Mesendoderm (in vitro differentiated cells): Measurements from ENCODE around the gene GNG14. TPM values are rescaled to one million over a fixed set of nuclear protein-coding genes. Genes with fewer than 3 reads are reported as not detected.

Experiments used
- DNase-seq: peaks from one replicate; pipeline ENCODE4 v3.0.0; 2013
- H2AK5ac ChIP-seq: 2 replicates; pipeline ENCODE4 v1.6.1; 2013; ENCODE audit warnings: low read length, inconsistent platforms
- H2BK120ac ChIP-seq: 2 replicates; pipeline ENCODE4 v1.6.1; 2013; ENCODE audit warnings: low read depth, mild to moderate bottlenecking, low read length, moderate library complexity, mixed read lengths
- H2BK15ac ChIP-seq: replicated peaks from 2 replicates; pipeline ENCODE4 v1.6.1; 2013; ENCODE audit warnings: low read depth, mild to moderate bottlenecking, moderate library complexity
- H2BK5ac ChIP-seq: 2 replicates; pipeline ENCODE4 v1.6.1; 2013; ENCODE audit warnings: low read length, inconsistent platforms
- H3K18ac ChIP-seq: 2 replicates; pipeline ENCODE4 v1.6.1; 2013; ENCODE audit warnings: mild to moderate bottlenecking, low read length, mixed read lengths
- H3K23ac ChIP-seq: one replicate; pipeline ENCODE4 v1.6.1; 2013; ENCODE audit warnings: low read length
- H3K27ac ChIP-seq: 2 replicates; pipeline ENCODE4 v1.5.1; 2013; ENCODE audit warnings: low read depth, mild to moderate bottlenecking, inconsistent platforms, low read length, moderate library complexity
- H3K27me3 ChIP-seq: 2 replicates; pipeline ENCODE4 v1.6.1; 2013; ENCODE audit warnings: low read length, control low read depth, mild to moderate bottlenecking, inconsistent platforms; ENCODE audit not compliant: insufficient read depth, poor library complexity
- H3K36me3 ChIP-seq: 2 replicates; pipeline ENCODE4 v1.6.1; 2013; ENCODE audit warnings: low read length, inconsistent platforms; ENCODE audit not compliant: control insufficient read depth, insufficient read depth
- H3K4ac ChIP-seq: one replicate; pipeline ENCODE4 v1.6.1; 2013; ENCODE audit warnings: low read depth, mild to moderate bottlenecking, low read length, moderate library complexity
- H3K4me1 ChIP-seq: 2 replicates; pipeline ENCODE4 v1.6.1; 2013; ENCODE audit warnings: low read depth, low read length, inconsistent platforms; ENCODE audit not compliant: control insufficient read depth
- H3K4me2 ChIP-seq: 2 replicates; pipeline ENCODE4 v1.6.1; 2013; ENCODE audit warnings: low read length
- H3K4me3 ChIP-seq: 2 replicates; pipeline ENCODE4 v1.5.1; 2013; ENCODE audit warnings: mild to moderate bottlenecking, low read length
- H3K56ac ChIP-seq: one replicate; pipeline ENCODE4 v1.6.1; 2013; ENCODE audit warnings: low read length
- H3K79me1 ChIP-seq: 2 replicates; pipeline ENCODE4 v1.6.1; 2013; ENCODE audit warnings: low read length, inconsistent platforms
- H3K79me2 ChIP-seq: 2 replicates; pipeline ENCODE4 v1.6.1; 2013; ENCODE audit warnings: mild to moderate bottlenecking, low read length; ENCODE audit not compliant: control insufficient read depth, insufficient read depth
- H3K9ac ChIP-seq: 2 replicates; pipeline ENCODE4 v1.6.1; 2013; ENCODE audit warnings: low read length, inconsistent platforms
- H4K5ac ChIP-seq: one replicate; pipeline ENCODE4 v1.6.1; 2013; ENCODE audit warnings: low read length
- H4K8ac ChIP-seq: one replicate; pipeline ENCODE4 v1.6.1; 2013; ENCODE audit warnings: low read depth, mild to moderate bottlenecking, control low read depth, low read length, moderate library complexity
- WGBS: extraction: QIAGEN DNeasy Blood & Tissue Kit; methylation state at CpG from one replicate; pipeline ENCODE4 v1.1.7; 2013; ENCODE audit warnings: low lambda C conversion rate, missing lambda C conversion rate; ENCODE audit not compliant: insufficient coverage; ENCODE audit errors: extremely low coverage; 5-methylcytosine and 5-hydroxymethylcytosine counted together
- polyA plus RNA-seq, 2 experiments: library from polyadenylated mRNA; stranded (reverse); fragments of 200-250 nt; gene quantifications; one replicate each; pipeline ENCODE4 v1.2.3, GENCODE V29; 2013

GNG14 gene
- not detected for polyA plus RNA-seq (2013, experiment 1 of 2)
- not detected for polyA plus RNA-seq (2013, experiment 2 of 2)

DNA sequence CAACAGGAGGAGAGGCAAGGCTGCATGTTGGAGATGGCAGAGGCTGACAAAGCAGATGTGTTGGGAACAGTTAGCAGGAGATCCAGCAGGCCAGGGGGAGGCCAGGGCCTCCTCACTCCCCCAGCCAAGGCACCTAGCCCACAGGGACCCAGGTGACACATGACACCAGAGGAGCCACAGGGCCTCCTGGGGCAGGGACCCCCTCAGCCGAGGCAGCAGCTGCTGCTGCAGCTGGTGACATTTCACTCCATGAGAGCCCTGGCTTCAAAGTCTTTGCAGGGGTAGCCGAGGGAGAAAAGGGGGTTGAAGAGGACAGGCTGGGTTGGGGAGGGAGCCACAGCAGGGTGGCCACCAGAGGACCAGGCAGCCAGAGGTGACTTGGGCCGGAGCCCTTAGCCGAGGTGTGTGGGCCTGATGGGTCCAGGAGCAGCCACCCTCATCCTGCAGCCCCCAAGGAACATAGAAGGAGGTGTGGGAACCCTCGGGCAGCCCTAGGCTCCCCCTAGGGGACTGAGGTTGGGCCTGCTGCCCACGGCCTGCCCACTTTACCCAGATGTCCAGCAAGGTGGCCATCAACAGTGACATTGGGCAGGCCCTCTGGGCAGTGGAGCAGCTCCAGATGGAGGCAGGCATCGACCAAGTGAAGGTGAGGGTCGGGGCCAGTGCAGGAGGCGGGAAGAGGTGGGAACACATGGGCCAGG lies at the start of gene GNG14:
Gene GNG14 (plus strand): TSS at position 503 of the 701 bp plus-strand sequence. CDS start 51 bp downstream, at position 554.
- Histone ChIP-seq H3K27me3 (no peaks in the 10 kb centered on the region), H3K79me2 (no peaks in the 10 kb centered on the region), H2BK15ac (no peak within 1 kb of the TSS), H3K4me2 (no peak within 1 kb of the TSS), H3K18ac (no peak within 1 kb of the TSS), H4K5ac (no peak within 1 kb of the TSS), H3K36me3 (no peaks in the 10 kb centered on the region), H3K4me1 (no peaks in the 10 kb centered on the region), H3K56ac (no peak within 1 kb of the TSS), H3K27ac (no peak within 1 kb of the TSS), H2BK5ac (no peak within 1 kb of the TSS), H4K8ac (no peak within 1 kb of the TSS), H3K79me1 (no peaks in the 10 kb centered on the region), H3K23ac (no peak within 1 kb of the TSS), H2AK5ac (no peak within 1 kb of the TSS), H2BK120ac (no peak within 1 kb of the TSS), H3K4ac (no peak within 1 kb of the TSS), H3K4me3 (no peak within 1 kb of the TSS), H3K9ac (no peak within 1 kb of the TSS)
- WGBS, result no CpG with 5 or more reads among the region's 9 CpGs
- no peak for DNase-seq

DNA sequence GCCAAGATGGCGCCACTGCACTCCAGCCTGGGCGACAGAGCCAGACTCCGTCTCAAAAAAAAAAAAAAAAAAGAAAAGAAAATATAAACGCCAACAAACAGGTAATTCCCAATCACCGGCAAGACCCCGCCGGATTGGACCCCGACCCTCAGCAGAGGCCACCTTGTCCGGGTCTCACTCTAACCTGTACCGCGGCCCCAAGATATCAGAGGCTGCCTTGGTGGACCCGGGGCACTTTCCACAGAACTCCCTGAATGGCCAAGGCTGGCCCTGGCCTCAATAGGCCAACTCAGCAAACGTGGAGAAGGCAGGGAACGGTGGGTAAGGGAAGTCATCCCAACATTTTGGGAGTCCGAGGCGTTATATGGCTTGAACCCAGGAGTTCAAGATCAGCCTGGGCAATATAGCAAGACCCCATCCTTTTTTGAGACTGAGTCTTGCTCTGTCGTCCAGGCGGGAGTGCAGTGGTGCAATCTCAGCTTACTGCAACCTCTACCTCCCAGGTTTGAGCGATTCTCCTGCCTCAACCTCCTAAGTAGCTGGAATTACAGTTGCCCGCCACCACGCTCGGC lies 49.1 kb upstream of the GNG14 start:
- DNase-seq, result no peak
- no peak overlapping the region for H2AK5ac ChIP-seq

GRCh38 chr19:12639901-12640613 lies 47.7 kb upstream of the GNG14 start:
- no peak overlapping the region for H3K4me3 ChIP-seq
- WGBS, result no CpG with 5 or more reads among the region's 39 CpGs

More for the DNA sequence above, 49.1 kb upstream of the GNG14 start:
- Histone ChIP-seq H4K5ac (no peak overlapping the region), H3K23ac (no peak overlapping the region), H3K79me1 (no peaks in the 10 kb centered on the region), H3K4me2 (no peak overlapping the region), H3K27me3 (no peaks in the 10 kb centered on the region), H3K27ac (no peak overlapping the region), H2BK5ac (no peak overlapping the region), H3K9ac (no peak overlapping the region), H2BK15ac (no peak overlapping the region), H3K4me3 (no peak overlapping the region), H3K4me1 (no peaks in the 10 kb centered on the region), H3K18ac (no peak overlapping the region), H4K8ac (no peak overlapping the region), H3K79me2 (no peaks in the 10 kb centered on the region), H3K36me3 (no peaks in the 10 kb centered on the region), H3K56ac (no peak overlapping the region), H2BK120ac (no peak overlapping the region), H3K4ac (no peak overlapping the region)
- WGBS, result no CpG with 5 or more reads among the region's 22 CpGs

GRCh38 chr19:12641456-12641855 lies 46.3 kb upstream of the GNG14 start:
- Histone ChIP-seq H4K5ac (no peak overlapping the region), H2BK5ac (no peak overlapping the region), H3K4me3 (no peak overlapping the region), H3K27ac (no peak overlapping the region), H3K4ac (no peak overlapping the region), H3K9ac (no peak overlapping the region), H2BK120ac (no peak overlapping the region), H3K23ac (no peak overlapping the region), H3K56ac (no peak overlapping the region), H3K79me1 (no peaks in the 10 kb centered on the region), H3K4me1 (no peaks in the 10 kb centered on the region), H3K4me2 (no peak overlapping the region), H3K36me3 (no peaks in the 10 kb centered on the region), H2BK15ac (no peak overlapping the region), H4K8ac (no peak overlapping the region), H3K18ac (no peak overlapping the region), H3K79me2 (no peaks in the 10 kb centered on the region), H2AK5ac (no peak overlapping the region), H3K27me3 (no peaks in the 10 kb centered on the region)
- no CpG with 5 or more reads among the region's 13 CpGs for WGBS
- no peak for DNase-seq

More at GRCh38 chr19:12639901-12640613, 47.7 kb upstream of the GNG14 start:
- Histone ChIP-seq H2BK120ac (no peak overlapping the region), H2AK5ac (no peak overlapping the region), H3K36me3 (no peaks in the 10 kb centered on the region), H4K8ac (no peak overlapping the region), H3K4me1 (no peaks in the 10 kb centered on the region), H3K56ac (peak overlapping the region; percentile 88), H2BK15ac (no peak overlapping the region), H3K79me1 (no peaks in the 10 kb centered on the region), H3K4ac (no peak overlapping the region), H3K79me2 (no peaks in the 10 kb centered on the region), H4K5ac (no peak overlapping the region), H3K9ac (peak overlapping the region; percentile 67), H2BK5ac (no peak overlapping the region), H3K23ac (no peak overlapping the region), H3K18ac (no peak overlapping the region), H3K27ac (no peak overlapping the region), H3K4me2 (peak overlapping the region; percentile 66), H3K27me3 (no peaks in the 10 kb centered on the region)
- peak; percentile 91 for DNase-seq

- H3K9ac ChIP-seq, result no peak overlapping the region
- H3K56ac ChIP-seq, result no peak overlapping the region
- H3K4ac ChIP-seq, result no peak overlapping the region
- H3K4me3 ChIP-seq, result no peak overlapping the region
- no peak overlapping the region for H3K27ac ChIP-seq
- H3K36me3 ChIP-seq, result no peaks in the 10 kb centered on the region
- H3K27me3 ChIP-seq, result no peaks in the 10 kb centered on the region
- no peaks in the 10 kb centered on the region for H3K4me1 ChIP-seq
- H4K8ac ChIP-seq, result no peak overlapping the region
- DNase-seq, result no peak
- H2AK5ac ChIP-seq, result no peak overlapping the region
- no peak overlapping the region for H2BK120ac ChIP-seq
- H3K18ac ChIP-seq, result no peak overlapping the region
- no peak overlapping the region for H3K4me2 ChIP-seq
- no peaks in the 10 kb centered on the region for H3K79me2 ChIP-seq
- H2BK15ac ChIP-seq, result no peak overlapping the region
- WGBS, result no CpG with 5 or more reads among the region's 26 CpGs
- no peak overlapping the region for H3K23ac ChIP-seq
- H2BK5ac ChIP-seq, result no peak overlapping the region
- no peak overlapping the region for H4K5ac ChIP-seq
- H3K79me1 ChIP-seq, result no peaks in the 10 kb centered on the region
Measured at GRCh38 chr19:12642506-12642905, 45.3 kb upstream of the GNG14 start.
